ENCODE measurements around the gene AGBL3.
A peak's percentile ranks its signal among the peaks of the same experiment; 100 is the strongest.
"Not testable (repeated sequence)": the region's sequence is repeated elsewhere in the genome, so short reads cannot be mapped to it uniquely, and the experiment has no call there.

Gene AGBL3

GRCh38 chr7:135078051-135078450 lies 91.7 kb downstream of the AGBL3 start:
- no peak for DNase-seq

- no peak for DNase-seq
These were observed 92.8 kb downstream of the AGBL3 start for GRCh38 chr7:135079068-135079467.

DNA sequence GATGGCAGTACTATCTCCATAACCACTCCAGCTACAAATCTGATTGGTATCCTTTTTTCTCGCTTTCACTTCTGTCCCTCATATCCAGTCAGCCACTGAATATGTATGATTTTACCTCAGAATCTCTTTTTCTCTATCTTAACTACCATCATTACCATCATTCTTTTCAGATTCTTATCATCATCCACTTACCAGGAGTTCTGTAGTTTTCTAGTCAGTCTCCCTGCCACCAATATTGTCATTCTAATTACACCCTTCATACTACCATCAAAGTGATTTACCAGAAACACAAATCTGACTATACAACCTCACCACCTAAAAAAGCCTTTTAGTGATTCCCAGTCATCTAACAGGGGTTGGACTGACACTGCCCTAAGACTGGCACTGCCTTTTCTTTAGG lies 96.7 kb downstream of the AGBL3 start:
- no peak for DNase-seq

GRCh38 chr7:135088566-135088965 lies 102.3 kb downstream of the AGBL3 start:
- DNase-seq = no peak

DNA sequence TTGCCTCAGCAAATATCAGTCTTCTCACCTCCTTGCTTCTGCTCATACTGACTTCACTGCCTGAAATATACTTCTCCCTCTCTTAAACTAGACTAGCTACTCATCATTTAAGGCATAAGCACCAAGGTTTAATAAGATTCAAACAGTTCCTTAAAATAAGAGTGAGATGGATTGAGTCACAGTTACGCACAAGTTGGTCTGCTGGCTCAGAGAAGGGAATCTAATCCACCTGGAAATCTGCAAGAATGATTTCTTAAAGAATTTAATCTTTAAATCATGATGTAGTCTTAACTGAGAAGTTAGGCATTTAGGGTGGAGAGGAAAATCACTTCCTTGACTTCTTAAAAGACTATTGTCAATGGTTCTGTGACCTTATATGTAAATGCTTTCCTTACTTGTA lies 105.4 kb downstream of the AGBL3 start:
- DNase-seq = no peak

DNA sequence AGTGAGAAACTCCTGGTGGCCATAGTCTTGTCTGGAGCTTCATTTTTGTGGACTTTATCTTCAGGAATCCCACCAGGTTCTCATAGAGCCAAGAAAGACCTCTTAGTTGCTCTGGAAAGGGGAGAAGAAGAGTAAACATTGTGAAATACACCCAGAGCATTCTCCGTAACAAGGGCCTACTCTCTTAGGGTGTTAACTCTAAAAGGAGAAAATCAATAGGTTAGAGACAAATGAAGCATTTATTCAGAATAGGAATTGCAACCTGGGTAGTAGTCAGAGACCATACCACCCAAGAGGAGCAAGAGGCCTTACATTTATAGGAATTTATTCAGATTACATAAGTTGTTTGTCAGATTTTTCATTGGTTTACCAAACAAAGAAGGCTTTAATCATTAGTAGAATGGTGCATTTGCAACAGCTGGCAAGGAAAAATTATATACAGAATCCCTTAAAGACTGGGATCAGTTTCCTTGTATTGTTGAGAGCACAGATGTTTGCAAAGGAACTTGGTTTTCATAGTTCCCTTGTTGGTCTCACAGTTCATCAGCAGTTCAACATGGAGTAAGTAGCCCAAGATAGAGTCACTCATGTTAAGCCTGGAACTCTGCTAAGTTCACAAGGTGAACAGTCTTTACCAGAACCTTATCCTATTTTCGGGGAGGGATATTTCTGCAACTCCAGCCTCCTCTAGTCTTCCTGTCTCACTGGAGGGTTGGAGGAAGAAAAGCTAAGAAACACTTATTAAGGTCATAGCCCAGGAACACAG lies 108.3 kb downstream of the AGBL3 start:
- DNase-seq = no peak

GRCh38 chr7:135095450-135095849 lies 109.1 kb downstream of the AGBL3 start:
- DNase-seq = no peak

- no peak for DNase-seq
These were observed 112.1 kb downstream of the AGBL3 start for GRCh38 chr7:135098391-135098790.

DNA sequence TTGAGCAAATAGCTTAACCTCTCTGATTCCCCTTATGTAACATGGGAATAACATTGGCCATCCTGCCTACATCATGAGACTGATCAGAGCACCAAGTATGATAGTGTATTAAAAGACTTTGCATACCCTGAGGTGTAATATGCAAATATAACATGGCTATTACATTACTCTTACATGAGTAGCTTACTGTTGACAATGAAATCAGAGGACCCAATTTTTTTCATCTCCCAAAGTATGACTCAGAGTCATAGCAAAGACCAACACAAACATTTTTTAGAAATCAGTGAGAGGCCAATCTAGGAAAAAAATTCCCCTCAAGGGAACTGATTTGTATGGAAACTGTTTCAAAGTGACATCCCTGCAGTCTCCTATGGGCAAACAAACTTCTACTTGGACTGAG lies 114.5 kb downstream of the AGBL3 start:
- no peak for DNase-seq

GRCh38 chr7:135102372-135102771 lies 116.1 kb downstream of the AGBL3 start:
- no peak for DNase-seq

- no peak for DNase-seq
These were observed 123.3 kb downstream of the AGBL3 start for GRCh38 chr7:135109562-135109961.

DNA sequence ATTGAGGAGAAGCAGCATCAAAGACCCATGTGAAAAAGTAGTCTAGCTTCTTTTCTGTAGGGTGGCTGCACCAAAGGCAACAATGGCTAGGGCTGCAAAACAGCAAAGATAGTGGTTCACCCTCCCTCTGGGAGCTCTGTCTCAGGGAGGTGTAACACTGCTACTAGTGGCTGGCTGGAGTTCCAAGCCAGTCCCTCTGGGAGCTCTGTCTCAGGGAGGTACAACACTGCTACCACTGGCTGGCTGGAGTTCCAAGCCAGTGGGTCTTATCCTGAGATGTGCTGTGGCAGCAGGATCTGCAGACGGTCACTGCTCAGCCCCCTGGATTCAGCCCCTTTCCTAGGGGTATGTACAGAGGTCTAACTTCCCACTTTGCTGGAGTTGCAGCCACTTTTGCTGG lies 123.7 kb downstream of the AGBL3 start:
- DNase-seq = no peak

DNA sequence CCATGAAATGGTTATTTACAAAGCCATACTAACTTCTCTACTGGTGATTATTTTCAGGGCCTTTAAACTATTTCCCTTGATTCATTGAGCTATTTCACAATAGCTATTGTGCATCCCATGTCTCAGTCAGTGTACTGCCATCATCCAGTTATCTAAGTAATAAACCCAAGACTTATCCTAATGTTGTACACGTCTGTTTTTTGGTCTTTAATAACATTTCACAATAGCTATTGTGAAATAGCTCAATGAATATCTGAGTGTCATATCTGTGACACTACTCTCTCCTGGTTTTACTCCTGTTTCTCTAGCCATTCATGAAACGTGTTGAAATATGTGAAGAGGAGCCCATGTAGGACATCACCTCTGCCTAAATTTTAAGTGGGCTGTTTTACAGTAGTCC lies 125.1 kb downstream of the AGBL3 start:
- no peak for DNase-seq

GRCh38 chr7:135114622-135115021 lies 128.3 kb downstream of the AGBL3 start:
- DNase-seq = no peak

DNA sequence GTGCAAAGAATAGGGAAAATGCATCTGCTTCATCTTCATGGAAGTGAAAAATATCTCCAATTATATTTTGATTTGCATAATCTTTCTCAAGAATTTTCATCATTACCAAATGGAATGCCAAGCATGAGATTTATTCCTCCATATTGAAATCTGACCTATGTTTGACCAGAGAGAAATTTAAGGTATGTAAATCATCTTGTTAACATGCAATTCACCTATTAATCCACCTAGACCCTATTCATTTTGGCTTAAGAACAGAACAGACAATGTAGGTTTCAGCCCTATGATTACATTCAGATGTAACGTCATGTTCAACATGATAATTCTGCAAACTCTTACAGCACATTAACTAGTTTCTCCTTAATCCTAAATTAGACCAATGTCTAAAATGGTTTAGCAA lies 130.8 kb downstream of the AGBL3 start:
- no peak for DNase-seq

DNA sequence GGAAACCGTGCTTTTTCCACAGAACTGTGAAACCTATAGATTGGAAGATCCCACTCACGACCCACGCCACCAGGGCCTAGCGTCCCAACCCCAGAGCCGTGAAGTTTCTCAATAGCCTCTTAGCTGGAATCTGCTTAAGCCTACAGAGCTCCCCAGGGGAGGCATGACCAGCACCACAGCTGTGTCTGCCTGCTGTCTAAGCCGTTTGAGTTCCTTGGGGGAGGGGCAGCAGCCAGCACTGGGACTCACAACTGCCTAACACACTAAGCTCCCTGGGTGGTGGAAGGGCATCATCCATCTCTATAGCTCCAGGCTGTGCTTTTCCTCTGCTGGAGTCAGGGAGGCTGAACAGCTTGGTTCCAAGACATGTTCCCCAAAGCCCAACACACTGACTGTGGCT lies 135.6 kb downstream of the AGBL3 start:
- DNase-seq = no peak

GRCh38 chr7:135124631-135125030 lies 138.3 kb downstream of the AGBL3 start:
- DNase-seq = not testable (repeated sequence)

DNA sequence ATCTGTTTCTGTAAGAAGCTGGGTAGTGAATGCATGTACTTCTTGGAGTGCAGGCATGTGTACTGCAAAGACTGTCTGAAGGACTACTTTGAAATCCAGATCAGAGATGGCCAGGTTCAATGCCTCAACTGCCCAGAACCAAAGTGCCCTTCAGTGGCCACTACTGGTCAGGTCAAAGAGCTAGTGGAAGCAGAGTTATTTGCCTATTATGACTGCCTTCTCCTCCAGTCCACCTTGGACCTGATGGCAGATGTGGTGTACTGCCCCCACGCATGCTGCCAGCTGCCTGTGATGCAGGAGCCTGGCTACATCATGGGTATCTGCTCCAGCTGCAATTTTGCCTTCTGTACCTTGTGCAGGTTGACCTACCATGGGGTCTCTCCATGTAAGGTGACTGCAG lies 142.6 kb downstream of the AGBL3 start:
- DNase-seq = no peak

DNA sequence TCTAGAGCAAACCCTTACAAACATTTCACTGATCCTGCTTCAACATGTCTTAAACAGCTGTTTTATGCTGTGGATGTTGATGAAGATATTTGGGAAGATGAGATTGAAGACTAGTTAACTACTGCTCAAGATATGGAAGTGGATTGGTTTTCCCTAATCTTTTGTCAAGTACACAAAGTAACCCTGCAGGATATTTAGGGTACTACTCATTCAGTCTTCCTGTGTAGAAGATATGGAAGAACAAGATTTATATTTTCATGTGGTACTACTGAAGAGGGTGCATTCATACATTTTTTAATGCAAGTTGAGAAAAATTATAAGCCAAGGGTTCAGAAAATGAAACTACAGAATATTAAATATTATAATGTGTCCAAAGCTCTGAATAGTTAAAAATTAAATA lies 143.3 kb downstream of the AGBL3 start:
- DNase-seq = no peak

- no peak for DNase-seq
These were observed 157.8 kb downstream of the AGBL3 start for GRCh38 chr7:135143885-135144668.

- DNase-seq = peak; percentile 61
These were observed 161.1 kb downstream of the AGBL3 start for GRCh38 chr7:135147341-135147898.

DNA sequence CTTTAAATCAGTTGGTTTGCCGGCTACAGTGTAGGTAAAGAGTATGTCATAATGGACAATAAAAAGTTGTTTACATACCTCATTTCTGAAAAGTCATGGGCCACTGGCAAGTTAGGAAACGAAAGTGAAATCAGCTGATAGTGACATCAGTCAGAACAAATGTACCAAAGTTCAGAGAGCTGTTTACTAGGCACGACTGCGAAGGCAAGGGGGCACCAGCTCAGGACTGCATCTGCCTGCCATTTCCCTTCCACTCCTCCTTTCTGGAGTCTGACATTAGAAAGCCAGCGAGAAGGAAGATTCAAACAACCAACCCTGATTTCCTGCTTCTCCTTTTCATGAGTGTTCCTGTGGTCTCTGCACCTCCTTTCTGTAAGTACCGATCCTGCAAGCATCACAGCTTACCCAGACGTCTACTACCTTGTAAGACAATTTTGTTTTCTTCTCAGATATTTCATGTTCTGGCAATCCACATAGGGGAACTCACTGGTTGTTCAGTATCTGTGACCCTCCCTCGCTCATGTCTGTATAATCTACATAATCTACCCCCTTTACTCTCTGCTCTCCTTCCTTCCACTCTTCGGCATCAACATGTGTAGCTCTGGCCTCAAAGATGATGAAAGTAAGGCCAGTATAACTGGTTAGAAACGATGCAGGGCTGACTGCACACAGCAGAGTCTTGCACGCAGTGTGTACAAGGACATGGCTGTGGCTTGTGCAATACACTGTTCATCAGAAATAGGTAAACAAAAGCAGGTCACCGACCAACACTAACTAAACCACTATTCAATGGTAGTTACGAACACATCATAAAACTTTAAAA lies 161.8 kb downstream of the AGBL3 start, which contains the start of gene TMEM140:
Gene TMEM140 (plus strand): TSS at position 174 of the 823 bp plus-strand sequence. CDS start 16,370 bp downstream, outside the sequence.
- peak; percentile 88 for DNase-seq
